Vagina (tissue), 2 donors: ENCODE measurements around the gene DCC. TPM values are rescaled to one million over a fixed set of nuclear protein-coding genes. Genes with fewer than 3 reads are reported as not detected.

Experiments used
- DNase-seq, 2 donors: peaks; one replicate each; pipeline ENCODE4 v3.0.0-alpha.2; 2017; ENCODE audit errors: extremely low spot score in 2 of 2
- H3K27ac ChIP-seq: fragments of 200-600 bp; sonication (generic); one replicate; pipeline ENCODE4 v1.5.1; 2019
- H3K27me3 ChIP-seq: fragments of 200-600 bp; sonication (generic); one replicate; pipeline ENCODE4 v1.5.1; 2019
- H3K36me3 ChIP-seq, 2 donors: fragments of 200-600 bp; sonication (generic); one replicate each; pipeline ENCODE4 v1.5.1; 2017 to 2019
- H3K4me1 ChIP-seq: fragments of 200-600 bp; sonication (generic); one replicate; pipeline ENCODE4 v1.5.1; 2019
- H3K4me3 ChIP-seq, 2 donors: fragments of 200-600 bp; sonication (generic); 1 replicate in 1 of 2; 2 replicates in 1 of 2; pipeline ENCODE4 v1.5.1; 2016 to 2019
- H3K9me3 ChIP-seq: fragments of 200-600 bp; sonication (generic); one replicate; pipeline ENCODE4 v1.5.1; 2019
- POLR2A ChIP-seq, 2 donors: fragments of 450-650 bp; IDR thresholded peaks; one replicate each; pipeline ENCODE4 v1.6.1; 2017; ENCODE audit warnings: antibody characterized with exemption in 2 of 2, mild to moderate bottlenecking in 2 of 2, moderate library complexity in 2 of 2
- POLR2AphosphoS5 ChIP-seq, 2 donors: sonication (generic); formaldehyde crosslinking; IDR thresholded peaks; one replicate each; pipeline ENCODE4 v1.9.0; 2017; ENCODE audit warnings: antibody characterized with exemption in 2 of 2, mild to moderate bottlenecking in 2 of 2, low read depth in 1 of 2; ENCODE audit not compliant: insufficient read depth in 1 of 2
- intact Hi-C: fragments of 100-400 bp; cut with DNase I; formaldehyde crosslinking; loops from one replicate; pipeline ENCODE4 v1.15.1; 2023
- total RNA-seq: library from RNA; depleted of rRNA; stranded (reverse); fragments of >200 nt; gene quantifications from one replicate; pipeline ENCODE4 v1.2.3, GENCODE V29; 2016
- TF ChIP-seq, protein P1 (sequence below), 3 experiments: fragments of 450-650 bp in 2 of 3; fragments of 200-600 bp in 1 of 3; sonication (generic) in 1 of 3; IDR thresholded peaks; one replicate each; pipeline ENCODE4 v1.5.1; 2017 to 2019; ENCODE audit warnings: antibody characterized with exemption in 3 of 3, mild to moderate bottlenecking in 2 of 3, moderate library complexity in 2 of 3

Gene DCC
- total RNA-seq, 1 donor from 2014 or later: not detected

DNA sequence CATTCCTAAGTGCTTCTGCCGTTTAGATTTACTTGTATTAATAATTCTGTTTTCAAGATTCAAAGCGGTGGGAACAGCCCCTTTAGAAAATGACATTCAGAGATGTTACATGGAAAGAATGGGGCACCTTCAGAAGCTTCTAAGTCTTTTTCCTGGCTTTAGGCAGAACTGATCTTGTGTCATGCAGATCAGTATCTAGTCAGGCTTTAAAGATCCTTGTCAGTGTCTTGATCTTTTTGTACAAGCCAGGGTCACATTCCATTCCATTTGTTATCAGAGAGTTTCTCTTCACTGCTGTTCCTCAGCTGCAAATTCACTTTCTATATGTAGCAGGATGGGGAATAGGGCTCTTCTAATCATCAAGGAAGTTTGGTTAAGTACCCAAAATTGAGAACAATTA is 275.3 kb downstream of the DCC start:
- Histone ChIP-seq H3K27ac (no peak overlapping the region), H3K27me3 (no peaks in the 10 kb centered on the region), H3K9me3 (no peaks in the 10 kb centered on the region), H3K36me3 (no peaks in the 10 kb centered on the region), H3K4me3 (no peak overlapping the region), H3K4me1 (no peaks in the 10 kb centered on the region)
- intact Hi-C loops: no loop called here
- TF ChIP-seq, protein P1, sequence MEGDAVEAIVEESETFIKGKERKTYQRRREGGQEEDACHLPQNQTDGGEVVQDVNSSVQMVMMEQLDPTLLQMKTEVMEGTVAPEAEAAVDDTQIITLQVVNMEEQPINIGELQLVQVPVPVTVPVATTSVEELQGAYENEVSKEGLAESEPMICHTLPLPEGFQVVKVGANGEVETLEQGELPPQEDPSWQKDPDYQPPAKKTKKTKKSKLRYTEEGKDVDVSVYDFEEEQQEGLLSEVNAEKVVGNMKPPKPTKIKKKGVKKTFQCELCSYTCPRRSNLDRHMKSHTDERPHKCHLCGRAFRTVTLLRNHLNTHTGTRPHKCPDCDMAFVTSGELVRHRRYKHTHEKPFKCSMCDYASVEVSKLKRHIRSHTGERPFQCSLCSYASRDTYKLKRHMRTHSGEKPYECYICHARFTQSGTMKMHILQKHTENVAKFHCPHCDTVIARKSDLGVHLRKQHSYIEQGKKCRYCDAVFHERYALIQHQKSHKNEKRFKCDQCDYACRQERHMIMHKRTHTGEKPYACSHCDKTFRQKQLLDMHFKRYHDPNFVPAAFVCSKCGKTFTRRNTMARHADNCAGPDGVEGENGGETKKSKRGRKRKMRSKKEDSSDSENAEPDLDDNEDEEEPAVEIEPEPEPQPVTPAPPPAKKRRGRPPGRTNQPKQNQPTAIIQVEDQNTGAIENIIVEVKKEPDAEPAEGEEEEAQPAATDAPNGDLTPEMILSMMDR (IDR thresholded peaks at IDR 0.05): no peak
- TF ChIP-seq POLR2A (IDR thresholded peaks at IDR 0.05) (no peak), POLR2AphosphoS5 (IDR thresholded peaks at IDR 0.05; ENCODE audit: insufficient read depth in 1 of 2, low read depth in 1 of 2) (no peak)
- no peak for DNase-seq

DNA sequence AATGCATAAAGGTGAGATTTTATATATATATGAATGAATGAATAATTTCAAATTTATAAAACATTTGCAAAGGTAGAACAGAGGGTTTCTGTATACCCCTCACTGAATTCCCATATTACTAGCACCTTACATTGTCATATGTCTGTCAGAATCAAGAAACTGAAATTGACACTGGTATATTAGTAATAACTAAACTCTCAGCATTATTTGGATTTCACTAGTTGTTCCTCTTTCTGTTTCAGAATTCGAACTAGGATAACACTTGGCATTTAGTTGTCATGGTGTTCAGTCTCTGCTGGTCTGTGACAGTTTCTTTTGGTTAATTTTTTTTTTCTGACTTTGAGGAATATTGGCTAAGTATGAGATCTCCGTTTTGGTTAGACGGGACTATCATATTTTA is 275.9 kb downstream of the DCC start:
- Histone ChIP-seq H3K4me3 (no peak overlapping the region), H3K27me3 (no peaks in the 10 kb centered on the region), H3K4me1 (no peaks in the 10 kb centered on the region), H3K36me3 (no peaks in the 10 kb centered on the region), H3K9me3 (no peaks in the 10 kb centered on the region), H3K27ac (no peak overlapping the region)
- intact Hi-C loops: no loop called here
- no peak for DNase-seq
- no peak for TF ChIP-seq POLR2AphosphoS5 (IDR thresholded peaks at IDR 0.05; ENCODE audit: insufficient read depth in 1 of 2, low read depth in 1 of 2)
- TF ChIP-seq POLR2A (IDR thresholded peaks at IDR 0.05): no peak
- TF ChIP-seq, protein P1 (IDR thresholded peaks at IDR 0.05): no peak

DNA sequence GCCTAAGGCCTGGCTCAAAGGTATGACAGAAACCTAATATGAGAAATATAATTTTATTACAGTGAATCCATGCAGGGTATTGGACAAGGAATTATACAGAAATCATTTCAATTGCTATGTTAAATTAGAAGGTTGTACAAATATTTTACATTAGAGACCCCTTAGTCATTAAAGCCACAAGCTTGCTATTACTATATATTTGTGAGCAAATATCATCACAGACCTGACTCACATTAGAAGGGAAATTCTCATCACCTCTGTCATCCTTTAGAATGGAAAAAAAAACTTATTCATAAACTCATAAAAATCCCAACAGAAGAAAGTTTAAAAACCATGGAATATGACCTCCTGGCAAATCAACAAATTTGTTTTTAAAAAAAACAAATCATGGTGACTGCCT is 277.9 kb downstream of the DCC start:
- TF ChIP-seq, protein P1 (IDR thresholded peaks at IDR 0.05): no peak
- TF ChIP-seq POLR2AphosphoS5 (IDR thresholded peaks at IDR 0.05; ENCODE audit: insufficient read depth in 1 of 2, low read depth in 1 of 2) (no peak), POLR2A (IDR thresholded peaks at IDR 0.05) (no peak)
- no peak overlapping the region for H3K4me3 ChIP-seq
- H3K9me3 ChIP-seq: no peaks in the 10 kb centered on the region
- no peaks in the 10 kb centered on the region for H3K36me3 ChIP-seq
- no peak for DNase-seq
- no peaks in the 10 kb centered on the region for H3K4me1 ChIP-seq
- H3K27ac ChIP-seq: no peak overlapping the region
- no peaks in the 10 kb centered on the region for H3K27me3 ChIP-seq
- intact Hi-C loops: no loop called here

DNA sequence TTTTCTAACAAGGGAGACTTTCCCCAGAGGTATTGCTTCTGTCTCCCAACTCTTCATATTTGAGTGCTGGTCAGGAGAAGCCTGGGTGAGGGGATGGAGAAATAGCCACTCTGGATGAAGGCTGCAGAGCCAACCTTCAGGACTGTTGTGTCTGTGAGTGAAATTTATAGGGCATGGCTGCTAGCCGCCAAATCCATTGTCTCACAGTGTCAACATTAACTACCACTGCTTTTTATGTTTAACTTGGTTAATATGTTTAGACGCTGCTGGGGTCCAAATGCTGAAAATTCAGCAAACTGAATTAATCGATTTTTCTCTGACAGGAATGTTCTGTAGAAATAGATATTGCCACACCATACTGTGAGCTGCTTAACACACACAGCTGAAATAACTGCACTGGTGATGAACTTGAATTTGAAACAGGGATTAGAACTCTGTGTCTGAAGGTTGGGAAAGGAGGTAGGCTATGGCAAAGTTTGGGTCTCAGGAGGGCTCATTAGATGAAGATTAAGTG is 281.0 kb downstream of the DCC start:
- Histone ChIP-seq H3K4me1 (no peaks in the 10 kb centered on the region), H3K36me3 (no peaks in the 10 kb centered on the region), H3K27ac (no peak overlapping the region), H3K27me3 (no peaks in the 10 kb centered on the region), H3K4me3 (no peak overlapping the region), H3K9me3 (no peaks in the 10 kb centered on the region)
- TF ChIP-seq POLR2A (IDR thresholded peaks at IDR 0.05): no peak
- TF ChIP-seq POLR2AphosphoS5 (IDR thresholded peaks at IDR 0.05; ENCODE audit: insufficient read depth in 1 of 2, low read depth in 1 of 2): no peak
- TF ChIP-seq, protein P1 (IDR thresholded peaks at IDR 0.05): no peak
- DNase-seq: no peak
- intact Hi-C loops: no loop called here

DNA sequence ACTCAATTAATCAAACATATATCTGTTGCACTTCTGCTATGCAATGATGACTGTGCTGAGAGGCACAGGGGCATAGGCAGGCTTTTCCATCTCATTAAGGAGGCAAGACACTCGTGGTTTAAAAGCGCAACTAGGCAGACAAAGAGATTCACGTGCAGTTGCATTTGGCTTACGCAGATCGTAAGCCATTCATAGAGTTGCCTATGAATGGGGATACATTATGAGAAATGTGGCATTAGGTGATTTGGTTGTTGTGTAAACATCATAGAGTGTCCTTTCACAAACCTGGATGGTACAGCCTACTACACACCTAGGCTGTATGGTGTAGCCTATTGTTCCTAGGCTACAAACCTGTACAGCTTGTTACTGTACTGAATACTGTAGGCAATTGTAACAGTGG is 284.7 kb downstream of the DCC start:
- no peak overlapping the region for H3K4me3 ChIP-seq
- TF ChIP-seq POLR2AphosphoS5 (IDR thresholded peaks at IDR 0.05; ENCODE audit: insufficient read depth in 1 of 2, low read depth in 1 of 2): no peak
- TF ChIP-seq POLR2A (IDR thresholded peaks at IDR 0.05): no peak
- TF ChIP-seq, protein P1 (IDR thresholded peaks at IDR 0.05): no peak

More for the DNA sequence above, 284.7 kb downstream of the DCC start:
- DNase-seq: no peak
- intact Hi-C loops: no loop called here
- H3K27me3 ChIP-seq: no peaks in the 10 kb centered on the region
- no peaks in the 10 kb centered on the region for H3K36me3 ChIP-seq
- no peaks in the 10 kb centered on the region for H3K4me1 ChIP-seq
- no peaks in the 10 kb centered on the region for H3K9me3 ChIP-seq
- no peak overlapping the region for H3K27ac ChIP-seq
